ENCODE results near the gene MEOX2.

Gene MEOX2

GRCh38 chr7:15567652-15568051, 118.8 kb downstream of the MEOX2 start:
- DNase-seq (ENCODE audit: low read depth): no peak
- H3K4me3 ChIP-seq (ENCODE audit: low read length): no peak overlapping the region
- no peak for TF ChIP-seq CTCF (conservative IDR thresholded peaks at IDR 0.05; ENCODE audit: low read depth, low read length)

- no peak for TF ChIP-seq CTCF (conservative IDR thresholded peaks at IDR 0.05; ENCODE audit: low read depth, low read length)
- H3K4me3 ChIP-seq (ENCODE audit: low read length): no peak overlapping the region
- no peak for DNase-seq (ENCODE audit: low read depth)
Observed at GRCh38 chr7:15567036-15567435, 119.4 kb downstream of the MEOX2 start.

GRCh38 chr7:15566476-15566875, 120.0 kb downstream of the MEOX2 start:
- H3K4me3 ChIP-seq (ENCODE audit: low read length): no peak overlapping the region
- DNase-seq (ENCODE audit: low read depth): no peak
- no peak for TF ChIP-seq CTCF (conservative IDR thresholded peaks at IDR 0.05; ENCODE audit: low read depth, low read length)

- no peak for TF ChIP-seq CTCF (conservative IDR thresholded peaks at IDR 0.05; ENCODE audit: low read depth, low read length)
- H3K4me3 ChIP-seq (ENCODE audit: low read length): no peak within 1 kb of the TSS
- DNase-seq (ENCODE audit: low read depth): no peak
Observed at GRCh38 chr7:15561835-15562234, 124.6 kb downstream of the MEOX2 start, which contains the start of gene AGMO. Gene AGMO, minus strand, starts transcription at chr7:15562015.

Measured in retinal pigment epithelial cell (primary cell).